IMR-90 (cell line): ENCODE results near the gene LDLRAD1. TPM values are rescaled to one million over a fixed set of nuclear protein-coding genes. Genes with fewer than 3 reads are reported as not detected.

Experiments
- ATAC-seq: fragments of 200-7000 bp; cut with Tn5 transposase; 2 replicates; pipeline ENCODE4 v1.9.1; 2020; ENCODE audit warnings: low read depth, mild to moderate bottlenecking, moderate library complexity
- BruUV-seq: library from RNA; stranded (reverse); fragments of 400-500 nt; replicated peaks from 2 replicates; lab custom pipeline; 2021; lab: Mats Ljungman, UMichigan
- CTCF ChIA-PET: fragments of 300-600 bp; formaldehyde crosslinking; extraction: SDS; loops from one replicate; lab custom pipeline; 2021; ENCODE audit warnings: antibody characterized with exemption; lab: Yijun Ruan, JAX
- POLR2A ChIA-PET: fragments of 300-600 bp; sonication (Branson Sonifier 250); formaldehyde crosslinking; loops from one replicate; lab custom pipeline; 2022; ENCODE audit warnings: antibody characterized with exemption; ENCODE audit not compliant: unreplicated experiment; lab: Charles Lee
- DNase-seq: peaks from one replicate; pipeline ENCODE4 v3.0.0; 2013
- H2AFZ ChIP-seq: replicated peaks from 2 replicates; pipeline ENCODE3; 2013; ENCODE audit warnings: low read length, mild to moderate bottlenecking; ENCODE audit not compliant: poor library complexity
- H2AK5ac ChIP-seq: 2 replicates; pipeline ENCODE4 v1.6.1; 2013; ENCODE audit warnings: low read depth, low read length, inconsistent platforms
- H2AK9ac ChIP-seq: replicated peaks from 2 replicates; pipeline ENCODE3; 2013; ENCODE audit warnings: mild to moderate bottlenecking, low read depth, low read length, moderate library complexity; ENCODE audit not compliant: poor library complexity
- H2BK120ac ChIP-seq: 2 replicates; pipeline ENCODE4 v1.6.1; 2013; ENCODE audit warnings: low read depth, low read length, inconsistent platforms
- H2BK15ac ChIP-seq: 3 replicates; pipeline ENCODE4 v1.6.1; 2013; ENCODE audit warnings: low read depth, low read length, inconsistent platforms
- H2BK20ac ChIP-seq: 2 replicates; pipeline ENCODE4 v1.6.1; 2013; ENCODE audit warnings: low read depth, mild to moderate bottlenecking, inconsistent platforms, low read length, moderate library complexity
- H2BK5ac ChIP-seq: 2 replicates; pipeline ENCODE4 v1.6.1; 2013; ENCODE audit warnings: mild to moderate bottlenecking, low read depth, low read length, inconsistent platforms; ENCODE audit not compliant: poor library complexity, severe bottlenecking
- H3K14ac ChIP-seq: replicated peaks from 2 replicates; pipeline ENCODE4 v1.6.1; 2013; ENCODE audit warnings: low read depth, low read length, inconsistent platforms
- H3K18ac ChIP-seq: 2 replicates; pipeline ENCODE4 v1.6.1; 2013; ENCODE audit warnings: low read depth, low read length, control low read depth
- H3K23ac ChIP-seq: 2 replicates; pipeline ENCODE4 v1.6.1; 2013; ENCODE audit warnings: low read depth, low read length, inconsistent platforms
- H3K27ac ChIP-seq: 2 replicates; pipeline ENCODE4 v1.5.1; 2013; ENCODE audit warnings: mild to moderate bottlenecking, control low read depth, low read length; ENCODE audit not compliant: insufficient read depth
- H3K27me3 ChIP-seq: 2 replicates; pipeline ENCODE4 v1.6.1; 2013; ENCODE audit warnings: low read length; ENCODE audit not compliant: control insufficient read depth, insufficient read depth
- H3K36me3 ChIP-seq: 2 replicates; pipeline ENCODE4 v1.6.1; 2013; ENCODE audit warnings: low read length, mixed read lengths; ENCODE audit not compliant: control insufficient read depth, insufficient read depth
- H3K4ac ChIP-seq: 2 replicates; pipeline ENCODE4 v1.6.1; 2013; ENCODE audit warnings: low read depth, low read length, inconsistent platforms
- H3K4me1 ChIP-seq: 2 replicates; pipeline ENCODE4 v1.6.1; 2013; ENCODE audit warnings: low read length, mixed read lengths; ENCODE audit not compliant: control insufficient read depth, insufficient read depth
- H3K4me2 ChIP-seq: 2 replicates; pipeline ENCODE4 v1.6.1; 2013; ENCODE audit warnings: low read depth, mild to moderate bottlenecking, control low read depth, low read length, moderate library complexity
- H3K4me3 ChIP-seq: 2 replicates; pipeline ENCODE4 v1.5.1; 2013; ENCODE audit warnings: low read depth, mild to moderate bottlenecking, control low read depth, low read length, moderate library complexity; ENCODE audit not compliant: insufficient read depth
- H3K56ac ChIP-seq: 2 replicates; pipeline ENCODE4 v1.6.1; 2013; ENCODE audit warnings: low read length, inconsistent platforms; ENCODE audit not compliant: insufficient read depth; ENCODE audit errors: extremely low read depth
- H3K79me1 ChIP-seq, 2 experiments: 2 replicates each; pipeline ENCODE4 v1.6.1; 2013; ENCODE audit warnings: low read length in 2 of 2, inconsistent platforms in 1 of 2, low read depth in 1 of 2
- H3K9ac ChIP-seq: 2 replicates; pipeline ENCODE4 v1.6.1; 2013; ENCODE audit warnings: low read depth, low read length, control low read depth
- H3K9me1 ChIP-seq: 2 replicates; pipeline ENCODE4 v1.6.1; 2013; ENCODE audit warnings: low read length, inconsistent platforms; ENCODE audit not compliant: insufficient read depth
- H3K9me3 ChIP-seq: 2 replicates; pipeline ENCODE4 v1.6.1; 2013; ENCODE audit warnings: low read length; ENCODE audit not compliant: control insufficient read depth, insufficient read depth
- H4K20me1 ChIP-seq: 2 replicates; pipeline ENCODE4 v1.6.1; 2013; ENCODE audit warnings: low read length, inconsistent platforms; ENCODE audit not compliant: insufficient read depth
- H4K5ac ChIP-seq: 2 replicates; pipeline ENCODE4 v1.6.1; 2013; ENCODE audit warnings: mild to moderate bottlenecking, low read depth, low read length, control low read depth
- H4K8ac ChIP-seq, 2 experiments: 2 replicates each; pipeline ENCODE4 v1.6.1; 2013; ENCODE audit warnings: low read depth in 2 of 2, low read length in 2 of 2, control low read depth in 1 of 2, inconsistent platforms in 1 of 2
- H4K91ac ChIP-seq: 2 replicates; pipeline ENCODE4 v1.6.1; 2013; ENCODE audit warnings: low read depth, low read length, inconsistent platforms; ENCODE audit not compliant: insufficient read depth
- BHLHE40 ChIP-seq: fragments of 150-350 bp; IDR thresholded peaks from 2 replicates; pipeline ENCODE4 v1.6.1; 2016; ENCODE audit warnings: mild to moderate bottlenecking, low read depth, low read length
- CEBPB ChIP-seq: IDR thresholded peaks from 2 replicates; pipeline ENCODE4 v1.6.1; 2012; ENCODE audit warnings: low read depth, low read length, improper control_type of control experiment
- CHD1 ChIP-seq: IDR thresholded peaks from 2 replicates; pipeline ENCODE4 v1.6.1; 2012; ENCODE audit warnings: low read depth, low read length, improper control_type of control experiment
- CTCF ChIP-seq: conservative IDR thresholded peaks from 2 replicates; pipeline ENCODE4 v1.5.1; 2012; ENCODE audit warnings: mild to moderate bottlenecking, low read depth, low read length, improper control_type of control experiment
- ELK1 ChIP-seq: fragments of 150-350 bp; IDR thresholded peaks from 2 replicates; pipeline ENCODE4 v1.6.1; 2016; ENCODE audit warnings: low read depth, mild to moderate bottlenecking, low read length, moderate library complexity, borderline replicate concordance
- FOS ChIP-seq: fragments of 150-350 bp; IDR thresholded peaks from 2 replicates; pipeline ENCODE4 v1.6.1; 2016; ENCODE audit warnings: low read depth, low read length
- MAFK ChIP-seq: IDR thresholded peaks from 2 replicates; pipeline ENCODE4 v1.6.1; 2012; ENCODE audit warnings: low read depth, low read length, improper control_type of control experiment
- MXI1 ChIP-seq: IDR thresholded peaks from 2 replicates; pipeline ENCODE4 v1.6.1; 2012; ENCODE audit warnings: low read depth, mild to moderate bottlenecking, low read length, moderate library complexity, borderline replicate concordance
- NFE2L2 ChIP-seq: fragments of 150-350 bp; IDR thresholded peaks from 2 replicates; pipeline ENCODE4 v1.6.1; 2016; ENCODE audit warnings: low read depth, mild to moderate bottlenecking, low read length
- POLR2A ChIP-seq: IDR thresholded peaks from 2 replicates; pipeline ENCODE4 v1.6.1; 2012; ENCODE audit warnings: mild to moderate bottlenecking, low read depth, low read length
- RAD21 ChIP-seq: IDR thresholded peaks from 2 replicates; pipeline ENCODE4 v1.6.1; 2012; ENCODE audit warnings: low read length, improper control_type of control experiment
- RCOR1 ChIP-seq: IDR thresholded peaks from 2 replicates; pipeline ENCODE4 v1.6.1; 2012; ENCODE audit warnings: mild to moderate bottlenecking, low read length, improper control_type of control experiment; ENCODE audit not compliant: insufficient replicate concordance
- RFX5 ChIP-seq: IDR thresholded peaks from 2 replicates; pipeline ENCODE4 v1.8.0; 2012; ENCODE audit warnings: low read depth, mild to moderate bottlenecking, low read length, moderate library complexity
- SMC3 ChIP-seq: fragments of 150-350 bp; IDR thresholded peaks from 2 replicates; pipeline ENCODE4 v1.6.1; 2016; ENCODE audit warnings: low read depth, mild to moderate bottlenecking, antibody characterized with exemption, low read length, moderate library complexity
- USF2 ChIP-seq: fragments of 150-350 bp; IDR thresholded peaks from 2 replicates; pipeline ENCODE4 v1.6.1; 2017; ENCODE audit warnings: mild to moderate bottlenecking, antibody characterized with exemption, low read length, low read depth
- WGBS, 2 experiments: methylation state at CpG; one replicate each; pipeline versions ENCODE4 v1.1.5 to v1.1.7; 2013; ENCODE audit warnings: missing lambda C conversion rate in 2 of 2; ENCODE audit not compliant: insufficient read length in 1 of 2; ENCODE audit errors: extremely low coverage in 2 of 2; 5-methylcytosine and 5-hydroxymethylcytosine counted together
- dilution Hi-C: fragments of 300-500 bp; cut with HindIII; formaldehyde crosslinking; loops from one replicate; pipeline ENCODE4 v1.14.3; 2018; ENCODE audit warnings: low sequenced_read_pairs; ENCODE audit not compliant: unreplicated experiment
- in situ Hi-C: fragments of 300-500 bp; cut with MboI; formaldehyde crosslinking; loops from 3 replicates; pipeline ENCODE4 v1.14.3; 2019; ENCODE audit warnings: low sequenced_read_pairs, inconsistent platforms, mixed read lengths
- intact Hi-C: fragments of 100-400 bp; cut with micrococcal nuclease; formaldehyde crosslinking; loops from 2 replicates; pipeline ENCODE4 v1.10.0; 2022
- polyA plus RNA-seq, 3 experiments: library from polyadenylated mRNA; depleted of rRNA; stranded (reverse); fragments of >200 nt; gene quantifications; 2 replicates each; pipeline ENCODE4 v1.2.3, GENCODE V29; 2012; ENCODE audit warnings: low replicate concordance in 1 of 3
- total RNA-seq: library from RNA; depleted of rRNA; stranded (reverse); fragments of >200 nt; gene quantifications from 2 replicates; pipeline ENCODE4 v1.2.3, GENCODE V29; 2012

LDLRAD1 gene
- total and polyA plus RNA-seq, 2 of the 4 experiments (the other 2 are of a cell fraction) = not detected

GRCh38 chr1:54017979-54018378 lies at the start of gene LDLRAD1 (continued):
- no peak for TF ChIP-seq MAFK

GRCh38 chr1:54064299-54064698 lies 46.3 kb upstream of the LDLRAD1 start:
- in situ Hi-C loops (loop anchor here (25.0 kb wide), 1 partner anchor 202 kb away; no protein-coding TSS in a partner anchor), intact Hi-C loops (no loop called here), dilution Hi-C loops (no loop called here)
- H3K9me3 ChIP-seq = no peaks in the 10 kb centered on the region
- H3K4me2 ChIP-seq = no peak overlapping the region
- H2BK120ac ChIP-seq = no peak overlapping the region
- H3K36me3 ChIP-seq = no peaks in the 10 kb centered on the region
- H2BK15ac ChIP-seq = no peak overlapping the region
- no peaks in the 10 kb centered on the region for H3K27me3 ChIP-seq
- no peak overlapping the region for H2AK9ac ChIP-seq
- DNase-seq = no peak
- no peak overlapping the region for H4K8ac ChIP-seq
- no peak overlapping the region for H3K4me3 ChIP-seq
- no peaks in the 10 kb centered on the region; the same call in 1 of the 2 replicates for H3K9me1 ChIP-seq
- no peak overlapping the region for H3K18ac ChIP-seq
- no peak overlapping the region for H4K91ac ChIP-seq
- H3K79me1 ChIP-seq = no peaks in the 10 kb centered on the region
- WGBS, 2 experiments = 93% methylated on average over 2 of the region's 5 CpGs; no CpG with 5 or more reads in 1 of the 2 experiments
- POLR2A ChIA-PET = no interaction called here
- H4K5ac ChIP-seq = no peak overlapping the region
- no peak overlapping the region for H3K14ac ChIP-seq
- no peak overlapping the region for H2BK5ac ChIP-seq
- no peaks in the 10 kb centered on the region for H3K4me1 ChIP-seq
- no peak overlapping the region for H2BK20ac ChIP-seq
- no peak overlapping the region for H3K9ac ChIP-seq
- no peak overlapping the region for H2AFZ ChIP-seq
- no peaks in the 10 kb centered on the region for H4K20me1 ChIP-seq
- BruUV-seq = no TSS peak
- H3K27ac ChIP-seq = no peak overlapping the region
- CTCF ChIA-PET = no interaction called here
- no peak overlapping the region for H3K4ac ChIP-seq
- no peak for ATAC-seq
- no peak overlapping the region for H3K23ac ChIP-seq
- H3K56ac ChIP-seq = no peak overlapping the region
- H2AK5ac ChIP-seq = no peak overlapping the region
- TF ChIP-seq SMC3 (no peak), CEBPB (no peak), RFX5 (no peak), POLR2A (no peak), MAFK (no peak), NFE2L2 (no peak), USF2 (no peak), MXI1 (no peak), RCOR1 (no peak), RAD21 (no peak), CTCF (no peak), BHLHE40 (no peak), CHD1 (no peak), ELK1 (no peak), FOS (no peak)
